Neural progenitor cell (in vitro differentiated cells): ENCODE results near the gene ELANE. TPM values are rescaled to one million over a fixed set of nuclear protein-coding genes. Genes with fewer than 3 reads are reported as not detected.

Experiments
- DNase-seq: peaks from one replicate; pipeline ENCODE4 v3.0.0-alpha.2; 2016; ENCODE audit warnings: low spot score
- H2AFZ ChIP-seq: fragments of 200-600 bp; sonication (generic); replicated peaks from 2 replicates; pipeline ENCODE4 v1.6.1; 2016; ENCODE audit warnings: antibody characterized with exemption
- H3F3A ChIP-seq: fragments of 200-600 bp; sonication (generic); 2 replicates; pipeline ENCODE4 v1.6.1; 2016; ENCODE audit warnings: antibody characterized with exemption, low read depth
- H3K27ac ChIP-seq: fragments of 200-600 bp; sonication (generic); 2 replicates; pipeline ENCODE4 v1.5.1; 2016; ENCODE audit warnings: mild to moderate bottlenecking
- H3K27me3 ChIP-seq: fragments of 200-600 bp; sonication (generic); 2 replicates; pipeline ENCODE4 v1.6.1; 2016; ENCODE audit warnings: mild to moderate bottlenecking, moderate library complexity
- H3K36me3 ChIP-seq: fragments of 200-600 bp; sonication (generic); 2 replicates; pipeline ENCODE4 v1.5.1; 2016
- H3K4me1 ChIP-seq: fragments of 200-600 bp; sonication (generic); 2 replicates; pipeline ENCODE4 v1.6.1; 2016; ENCODE audit warnings: mixed run types
- H3K4me2 ChIP-seq: fragments of 200-600 bp; sonication (generic); 2 replicates; pipeline ENCODE4 v1.6.1; 2016
- H3K4me3 ChIP-seq: fragments of 200-600 bp; sonication (generic); 2 replicates; pipeline ENCODE4 v1.5.1; 2016
- H3K79me2 ChIP-seq: fragments of 200-600 bp; sonication (generic); 2 replicates; pipeline ENCODE4 v1.6.1; 2016; ENCODE audit warnings: low read depth
- H3K9ac ChIP-seq: fragments of 200-600 bp; sonication (generic); 2 replicates; pipeline ENCODE4 v1.6.1; 2016
- H3K9me3 ChIP-seq: fragments of 200-600 bp; sonication (generic); 2 replicates; pipeline ENCODE4 v1.5.1; 2016; ENCODE audit warnings: low read depth
- H4K20me1 ChIP-seq: fragments of 200-600 bp; sonication (generic); 2 replicates; pipeline ENCODE4 v1.6.1; 2016; ENCODE audit warnings: low read depth
- H3K27ac Mint-ChIP-seq: 3 replicates; pipeline ENCODE4 v1.8.0; 2021; ENCODE audit warnings: mixed read lengths
- H3K27me3 Mint-ChIP-seq: 2 replicates; pipeline ENCODE4 v1.8.0; 2022; ENCODE audit warnings: low read depth, mild to moderate bottlenecking, inconsistent platforms, moderate library complexity, mixed read lengths; ENCODE audit not compliant: insufficient read depth
- H3K36me3 Mint-ChIP-seq: 3 replicates; pipeline ENCODE4 v1.8.0; 2021; ENCODE audit warnings: mixed read lengths
- H3K4me1 Mint-ChIP-seq: 3 replicates; pipeline ENCODE4 v1.8.0; 2021; ENCODE audit warnings: mixed read lengths
- H3K4me3 Mint-ChIP-seq: 3 replicates; pipeline ENCODE4 v1.8.0; 2021; ENCODE audit warnings: mild to moderate bottlenecking, moderate library complexity, mixed read lengths
- H3K9me3 Mint-ChIP-seq: 3 replicates; pipeline ENCODE4 v1.8.0; 2020; ENCODE audit warnings: mixed read lengths
- CTCF ChIP-seq: fragments of 200-600 bp; sonication (generic); IDR thresholded peaks from 2 replicates; pipeline ENCODE4 v1.5.1; 2017; ENCODE audit warnings: antibody characterized with exemption, mild to moderate bottlenecking
- EZH2 ChIP-seq: fragments of 200-600 bp; sonication (generic); IDR thresholded peaks from 2 replicates; pipeline ENCODE4 v1.6.1; 2017; ENCODE audit warnings: antibody characterized with exemption, mild to moderate bottlenecking, moderate library complexity
- EZH2phosphoT487 ChIP-seq: fragments of 200-600 bp; sonication (generic); IDR thresholded peaks from 2 replicates; pipeline ENCODE4 v1.6.1; 2017; ENCODE audit warnings: antibody characterized with exemption
- total RNA-seq: library from RNA; depleted of rRNA; stranded (reverse); fragments of >200 nt; gene quantifications from 2 replicates; pipeline ENCODE4 v1.2.3, GENCODE V29; 2015; ENCODE audit warnings: low replicate concordance

ELANE gene
- total RNA-seq, 1 donor from 2014 or later = not detected

GRCh38 chr19:867855-868457 is 15.9 kb downstream of the ELANE start:
- Histone ChIP-seq H2AFZ (no peak overlapping the region), H4K20me1 (peaks cover 28% of the 10 kb centered on the region), H3K27me3 (peaks cover 7% of the 10 kb centered on the region), H3K9ac (no peak overlapping the region), H3K79me2 (no peaks in the 10 kb centered on the region), H3K9me3 (no peaks in the 10 kb centered on the region), H3K4me1 (peaks cover 7% of the 10 kb centered on the region), H3K27ac (no peak overlapping the region), H3K36me3 (no peaks in the 10 kb centered on the region), H3K4me2 (no peak overlapping the region), H3K4me3 (no peak overlapping the region), H3F3A (peaks cover 42% of the 10 kb centered on the region)
- Mint-ChIP-seq H3K9me3 (no peaks in the 10 kb centered on the region), H3K36me3 (peaks cover 11% of the 10 kb centered on the region), H3K27me3 (peaks cover 16% of the 10 kb centered on the region), H3K4me3 (peak overlapping the region; percentile 6), H3K4me1 (peaks cover 10% of the 10 kb centered on the region), H3K27ac (no peak overlapping the region)
- DNase-seq = no peak
- TF ChIP-seq CTCF (no peak), EZH2phosphoT487 (no peak), EZH2 (no peak)

DNA sequence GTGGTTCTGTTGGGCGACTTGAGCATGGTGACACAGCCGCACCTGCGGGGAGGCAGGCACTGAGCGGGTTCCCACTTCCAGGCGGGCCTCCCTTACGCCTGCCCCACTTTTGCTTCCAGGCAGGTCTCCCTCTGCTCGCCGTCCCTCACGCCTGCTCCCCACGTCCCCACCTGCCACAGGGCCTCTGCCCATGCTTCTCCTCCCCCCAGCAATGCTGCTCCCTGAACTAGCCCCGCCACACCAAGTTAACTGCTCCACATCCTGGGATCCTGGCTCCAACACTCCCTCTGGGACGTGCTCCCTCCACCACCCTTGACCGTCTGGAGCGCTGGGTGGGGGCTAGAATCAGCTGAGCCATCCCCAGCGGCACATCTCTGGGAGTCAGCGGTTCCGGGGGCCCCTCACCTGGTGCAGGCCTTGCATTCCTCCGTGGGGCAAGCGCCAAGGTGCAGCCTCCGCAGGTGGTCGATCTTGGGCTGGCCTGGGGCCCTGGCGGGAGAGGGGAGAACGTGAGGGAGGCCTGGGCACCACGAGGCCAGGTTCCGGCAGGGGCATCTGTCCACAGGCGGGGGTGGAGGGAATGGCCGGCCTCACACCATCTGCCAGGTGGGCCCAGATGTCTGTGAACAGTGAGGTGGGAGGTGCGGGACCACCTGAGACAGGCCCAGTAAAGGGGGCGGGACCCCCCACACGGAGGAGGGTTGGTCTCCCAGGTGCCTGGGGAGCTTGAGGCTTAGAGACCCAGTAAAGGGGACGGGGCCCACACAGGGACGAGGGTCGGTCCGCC is 16.5 kb downstream of the ELANE start:
- no peaks in the 10 kb centered on the region for H3K36me3 ChIP-seq
- no peak overlapping the region for H3K27ac ChIP-seq
- Mint-ChIP-seq H3K27me3 (peaks cover 10% of the 10 kb centered on the region), H3K4me3 (no peak overlapping the region), H3K4me1 (peaks cover 10% of the 10 kb centered on the region), H3K36me3 (peaks cover 11% of the 10 kb centered on the region), H3K27ac (no peak overlapping the region), H3K9me3 (no peaks in the 10 kb centered on the region)
- H4K20me1 ChIP-seq = peaks cover 27% of the 10 kb centered on the region
- H2AFZ ChIP-seq = no peak overlapping the region
- H3K9ac ChIP-seq = no peak overlapping the region
- H3K9me3 ChIP-seq = no peaks in the 10 kb centered on the region
- H3K4me2 ChIP-seq = no peak overlapping the region
- H3K79me2 ChIP-seq = no peaks in the 10 kb centered on the region
- TF ChIP-seq CTCF (no peak), EZH2phosphoT487 (no peak), EZH2 (no peak)
- no peak for DNase-seq
- H3K4me1 ChIP-seq = peaks cover 7% of the 10 kb centered on the region
- peaks cover 39% of the 10 kb centered on the region for H3F3A ChIP-seq
- H3K4me3 ChIP-seq = no peak overlapping the region
- H3K27me3 ChIP-seq = peaks cover under 1% of the 10 kb centered on the region

- Histone ChIP-seq H3K9me3 (no peaks in the 10 kb centered on the region), H3K36me3 (no peaks in the 10 kb centered on the region), H3F3A (peaks cover 35% of the 10 kb centered on the region), H3K9ac (no peak overlapping the region), H4K20me1 (peaks cover 27% of the 10 kb centered on the region), H3K27ac (no peak overlapping the region), H2AFZ (no peak overlapping the region), H3K4me3 (no peak overlapping the region), H3K79me2 (no peaks in the 10 kb centered on the region), H3K4me2 (no peak overlapping the region), H3K4me1 (peaks cover 7% of the 10 kb centered on the region), H3K27me3 (no peaks in the 10 kb centered on the region)
- no peak for DNase-seq
- no peaks in the 10 kb centered on the region for H3K9me3 Mint-ChIP-seq
- H3K27me3 Mint-ChIP-seq = peaks cover 9% of the 10 kb centered on the region
- H3K27ac Mint-ChIP-seq = no peak overlapping the region
- peaks cover 10% of the 10 kb centered on the region for H3K4me1 Mint-ChIP-seq
- TF ChIP-seq EZH2phosphoT487 (no peak), EZH2 (no peak), CTCF (no peak)
- peaks cover 11% of the 10 kb centered on the region for H3K36me3 Mint-ChIP-seq
- peak overlapping the region; percentile 41 for H3K4me3 Mint-ChIP-seq
Measured at GRCh38 chr19:869245-870177, 17.4 kb downstream of the ELANE start.
